GM12874 (cell line): ENCODE data around the gene CLIP4.

Experiments
- TF ChIP-seq, protein P1 (sequence below): IDR thresholded peaks from 2 replicates; pipeline ENCODE4 v1.5.1; 2011; ENCODE audit warnings: low read depth, mild to moderate bottlenecking, control low read depth, low read length, moderate library complexity; ENCODE audit not compliant: insufficient read depth

Gene CLIP4

GRCh38 chr2:29082804-29083495 lies 32.3 kb upstream of the CLIP4 start:
- TF ChIP-seq, protein P1, sequence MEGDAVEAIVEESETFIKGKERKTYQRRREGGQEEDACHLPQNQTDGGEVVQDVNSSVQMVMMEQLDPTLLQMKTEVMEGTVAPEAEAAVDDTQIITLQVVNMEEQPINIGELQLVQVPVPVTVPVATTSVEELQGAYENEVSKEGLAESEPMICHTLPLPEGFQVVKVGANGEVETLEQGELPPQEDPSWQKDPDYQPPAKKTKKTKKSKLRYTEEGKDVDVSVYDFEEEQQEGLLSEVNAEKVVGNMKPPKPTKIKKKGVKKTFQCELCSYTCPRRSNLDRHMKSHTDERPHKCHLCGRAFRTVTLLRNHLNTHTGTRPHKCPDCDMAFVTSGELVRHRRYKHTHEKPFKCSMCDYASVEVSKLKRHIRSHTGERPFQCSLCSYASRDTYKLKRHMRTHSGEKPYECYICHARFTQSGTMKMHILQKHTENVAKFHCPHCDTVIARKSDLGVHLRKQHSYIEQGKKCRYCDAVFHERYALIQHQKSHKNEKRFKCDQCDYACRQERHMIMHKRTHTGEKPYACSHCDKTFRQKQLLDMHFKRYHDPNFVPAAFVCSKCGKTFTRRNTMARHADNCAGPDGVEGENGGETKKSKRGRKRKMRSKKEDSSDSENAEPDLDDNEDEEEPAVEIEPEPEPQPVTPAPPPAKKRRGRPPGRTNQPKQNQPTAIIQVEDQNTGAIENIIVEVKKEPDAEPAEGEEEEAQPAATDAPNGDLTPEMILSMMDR, result no peak

DNA sequence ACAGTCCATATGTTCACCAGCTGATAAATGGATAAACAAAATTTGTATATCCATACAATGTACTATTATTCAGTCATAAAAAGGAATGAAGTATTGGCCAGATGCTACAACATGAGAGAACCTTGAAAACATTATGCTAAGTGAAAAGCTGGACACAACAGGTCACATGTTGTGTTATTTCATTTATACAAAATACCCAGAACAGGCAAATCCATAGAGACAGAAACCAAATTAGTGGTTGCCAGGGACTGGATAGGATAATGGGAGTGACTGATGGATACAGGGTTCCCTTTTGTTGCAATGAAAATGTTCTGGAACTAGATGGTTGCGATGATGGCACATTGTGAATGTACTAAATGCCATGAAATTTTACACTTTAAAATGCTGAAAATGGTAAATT lies 30.7 kb upstream of the CLIP4 start:
- TF ChIP-seq, protein P1, result no peak

DNA sequence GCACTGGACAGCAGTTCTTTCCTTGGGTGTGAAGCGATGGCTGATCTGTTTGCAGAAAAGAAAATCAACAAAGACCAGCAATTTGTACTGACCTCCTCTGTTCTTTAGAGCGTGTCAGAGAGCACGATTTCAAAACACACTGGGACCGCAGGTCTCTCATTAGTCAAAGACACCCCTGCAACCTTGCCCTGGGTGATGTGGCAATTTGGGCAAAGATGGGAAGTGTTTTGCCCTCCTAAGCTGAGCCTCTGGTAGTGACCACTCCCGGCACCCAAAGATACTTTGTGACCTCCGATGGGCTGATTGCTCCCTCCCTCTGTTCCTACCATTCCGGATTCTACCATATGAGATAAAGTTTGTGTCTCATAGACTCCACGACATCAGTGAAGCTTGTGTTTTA lies 18.2 kb upstream of the CLIP4 start:
- TF ChIP-seq, protein P1, result no peak

GRCh38 chr2:29097569-29097968 lies 17.6 kb upstream of the CLIP4 start:
- TF ChIP-seq, protein P1, result no peak

- TF ChIP-seq, protein P1, result no peak
Observed at GRCh38 chr2:29100564-29100963, 14.7 kb upstream of the CLIP4 start.

- TF ChIP-seq, protein P1, result no peak
Observed at GRCh38 chr2:29104688-29105087, 10.5 kb upstream of the CLIP4 start.

DNA sequence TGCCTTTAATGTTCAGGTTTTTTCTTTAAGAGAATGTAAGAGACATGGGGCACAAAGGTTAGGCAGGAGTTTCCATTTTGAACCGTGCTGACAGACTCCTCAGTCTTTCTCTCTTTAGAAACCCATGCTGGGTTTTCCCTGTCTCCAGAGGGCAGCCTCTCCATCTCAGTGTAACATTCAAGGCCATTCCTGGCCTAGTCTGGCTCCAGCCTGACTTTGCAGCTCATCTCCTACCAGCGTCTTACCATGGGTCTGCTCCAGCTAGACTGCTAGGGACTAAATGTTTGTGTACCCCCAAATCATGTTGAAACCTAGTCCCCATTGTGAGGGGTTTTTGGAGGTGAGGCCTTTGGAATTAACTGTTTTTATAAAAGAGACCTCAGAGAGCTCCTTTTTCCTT lies 9.8 kb upstream of the CLIP4 start:
- TF ChIP-seq, protein P1, result no peak
